ENCODE data around the gene TTC6. TPM values are rescaled to one million over a fixed set of nuclear protein-coding genes. Genes with fewer than 3 reads are reported as not detected.
"Not testable (repeated sequence)": the region's sequence is repeated elsewhere in the genome, so short reads cannot be mapped to it uniquely, and the experiment has no call there.

The TTC6 gene, protein sequence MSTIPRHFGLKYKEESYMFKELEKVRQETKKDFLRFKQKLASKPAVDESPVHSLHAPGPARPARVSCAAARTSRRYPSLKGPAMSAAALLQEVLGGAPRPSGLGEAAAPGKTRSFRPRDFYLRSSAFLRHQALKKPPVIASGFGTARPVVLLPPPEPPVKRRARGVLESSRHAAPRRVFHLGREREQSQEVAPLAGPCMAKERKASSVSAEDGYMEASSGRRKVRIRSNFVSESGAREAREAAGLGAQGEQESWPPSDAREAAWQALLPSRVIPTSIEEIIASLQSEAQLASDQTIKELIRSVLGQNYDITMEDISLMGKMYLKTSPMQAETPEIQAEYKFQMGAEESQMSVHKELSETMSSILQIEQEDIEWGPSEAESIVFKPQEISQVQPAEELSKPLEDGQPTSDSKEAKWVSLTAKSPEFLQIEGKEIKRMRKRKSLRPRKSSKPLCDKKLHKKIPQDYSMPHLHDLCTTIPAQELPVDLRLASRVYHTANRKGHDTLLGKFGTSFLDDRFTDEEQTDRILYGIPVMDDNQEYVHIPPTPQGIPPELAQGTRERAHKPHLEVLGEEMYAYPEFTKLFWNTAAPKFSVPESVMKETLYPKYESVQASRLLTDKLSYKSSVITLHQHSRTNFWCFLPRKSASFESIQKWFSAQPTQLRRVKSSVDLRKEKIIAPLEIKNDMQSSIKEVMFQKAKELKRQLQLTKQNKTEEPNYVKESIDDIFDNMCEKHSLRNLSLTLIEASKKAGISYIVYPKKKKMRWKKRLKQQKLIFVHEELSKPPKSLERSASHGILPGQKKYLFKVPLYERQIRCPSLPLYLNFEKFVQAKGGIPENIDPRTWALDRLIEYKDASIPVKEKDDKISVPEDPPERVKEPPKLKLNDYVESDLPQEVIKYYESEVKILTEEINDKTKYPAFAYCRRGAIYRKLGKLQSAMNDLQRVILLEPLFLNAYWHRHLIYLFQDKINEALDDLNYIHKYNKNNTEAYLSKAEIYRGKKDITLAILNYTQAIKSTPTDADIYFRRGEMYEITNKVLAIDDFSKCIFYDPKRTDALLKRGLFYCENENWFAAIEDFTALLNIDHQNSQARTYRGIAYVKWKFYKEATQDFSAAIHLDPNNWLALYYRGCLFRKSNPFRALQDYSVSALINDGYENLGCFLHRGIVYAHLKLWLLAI (N-terminal part only)
- not detected for total RNA-seq
- long read RNA-seq, donor 1: 0 reads
- long read RNA-seq, donor 2: 0 reads

DNA sequence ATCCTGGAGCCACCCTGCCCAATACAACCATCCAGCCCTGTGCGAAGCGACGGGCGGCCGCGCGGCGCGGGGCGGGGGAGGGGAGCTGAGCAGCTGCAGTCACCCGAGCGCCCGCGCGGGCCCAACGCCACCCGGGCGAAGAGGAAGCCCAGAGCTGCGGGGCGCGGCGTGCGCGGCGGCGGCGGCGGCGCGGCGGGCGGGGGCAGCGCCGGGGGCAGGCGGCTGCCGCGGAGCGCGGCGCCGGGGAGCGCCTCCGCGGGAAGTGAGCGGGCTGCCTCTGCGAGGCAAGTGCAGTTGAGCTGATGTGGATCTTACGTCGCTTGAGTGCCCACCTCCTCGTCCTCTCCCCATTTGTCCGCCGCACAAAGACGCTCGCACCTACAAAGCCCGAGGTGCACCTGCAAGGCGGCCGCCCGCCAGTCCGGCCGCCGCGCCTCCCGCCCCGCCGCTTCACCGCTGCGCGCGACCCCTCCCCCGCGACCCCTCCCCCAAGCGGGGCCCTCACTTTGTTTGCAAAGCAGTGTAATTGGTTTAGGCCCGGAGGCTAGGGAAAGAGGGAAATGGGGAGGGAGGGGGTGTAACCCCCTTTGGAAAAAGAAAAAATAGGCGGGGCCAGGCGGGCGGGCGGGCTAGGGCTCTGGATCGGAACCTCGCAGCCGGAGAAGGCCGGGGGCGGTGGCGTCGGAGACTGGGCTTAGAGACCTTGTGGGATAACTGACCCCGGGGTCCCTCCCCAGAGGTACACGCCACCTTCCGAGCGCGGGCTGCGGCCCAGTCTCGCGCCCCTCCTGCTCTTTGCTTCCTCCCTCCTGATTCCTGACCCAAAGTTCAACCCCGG, at the start of gene TTC6, which contains the start of gene FOXA1:
TSS of gene TTC6 (plus strand) at position 659 of the 838 bp plus-strand sequence. CDS start 26,436 bp downstream, outside the sequence.
TSS of gene FOXA1 (minus strand) at position 279 of the 838 bp plus-strand sequence. CDS start at position 2, 277 bp downstream.
- intact Hi-C loops (cut with DNase I): no loop called here
- DNase-seq (ENCODE audit: low spot score): peak; percentile 81

DNA sequence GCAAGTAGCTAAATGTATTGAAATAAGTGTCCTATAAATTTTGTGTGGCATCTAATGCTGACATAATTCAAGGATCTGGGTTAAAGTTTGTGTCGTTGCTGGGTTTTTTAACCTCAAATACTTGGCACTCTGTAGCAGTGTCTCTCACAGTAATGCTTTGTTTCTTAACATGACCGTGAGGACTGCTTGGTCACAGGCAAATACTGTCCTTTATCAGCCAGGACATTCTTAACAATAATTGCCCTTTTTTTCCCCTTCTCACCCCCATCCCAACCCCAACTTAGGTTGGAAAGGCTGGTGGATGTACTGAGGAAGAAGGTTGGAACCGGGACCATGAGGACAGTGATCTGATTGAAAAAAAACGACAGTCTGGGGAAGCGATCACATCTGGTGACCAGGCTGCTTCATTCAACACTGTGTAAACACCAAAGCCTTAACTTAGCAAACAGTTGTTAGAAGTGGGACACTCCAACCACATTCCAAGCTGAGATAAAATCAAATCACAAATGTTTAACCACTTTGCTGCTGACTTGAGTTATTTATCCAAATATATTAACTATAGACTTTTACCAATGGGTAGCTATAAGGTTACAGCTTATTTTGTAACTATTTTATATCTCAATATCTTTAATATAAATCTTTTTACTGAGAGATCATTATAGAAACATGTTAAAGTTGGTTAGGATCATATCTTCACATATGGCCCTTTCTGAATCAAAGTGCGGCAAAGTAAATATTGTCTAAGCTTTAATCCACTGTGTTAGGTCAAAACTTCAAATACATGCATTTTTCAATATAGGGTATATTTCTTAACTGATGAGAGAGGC, 48.6 kb upstream of the TTC6 start:
- intact Hi-C loops (cut with DNase I): no loop called here
- no peak for DNase-seq (ENCODE audit: low spot score)

DNA sequence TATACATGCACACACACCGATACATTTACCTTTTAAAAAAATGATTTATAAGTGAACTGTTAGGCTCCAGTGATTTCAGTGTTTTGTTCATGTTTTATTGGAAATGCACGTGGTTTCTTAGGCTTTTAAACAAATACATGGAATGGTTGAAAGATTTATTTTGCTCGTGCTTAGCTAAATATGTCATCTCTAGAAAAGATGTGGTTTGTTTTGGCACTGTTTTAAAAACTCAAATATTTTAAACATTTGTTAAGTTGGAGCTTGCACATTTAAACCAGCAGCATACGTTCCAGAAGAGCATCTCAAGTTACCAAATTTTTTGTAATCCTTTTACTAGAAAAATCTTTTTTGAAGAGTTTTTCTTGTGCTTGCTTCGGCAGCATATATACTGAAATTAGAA, 44.9 kb upstream of the TTC6 start:
- DNase-seq (ENCODE audit: low spot score): no peak
- intact Hi-C loops (cut with DNase I): no loop called here

DNA sequence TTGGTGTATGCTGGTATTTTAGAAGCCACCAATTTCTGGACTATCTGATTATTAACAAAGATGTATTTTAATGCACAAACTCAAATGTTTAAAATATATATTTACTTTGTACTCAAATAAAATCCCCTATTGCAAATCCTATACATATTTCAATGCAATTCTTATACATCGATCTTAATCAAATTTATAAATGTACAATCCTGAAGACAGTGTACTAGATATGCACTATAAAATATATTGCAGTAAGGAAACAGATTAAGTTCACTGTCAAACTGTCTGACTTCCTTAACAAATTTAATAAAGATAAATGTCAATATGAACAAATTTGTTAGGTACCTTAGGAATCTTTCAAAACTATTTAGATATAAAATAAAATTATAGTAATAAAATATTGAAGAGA, 44.3 kb upstream of the TTC6 start:
- intact Hi-C loops (cut with DNase I): no loop called here
- DNase-seq (ENCODE audit: low spot score): no peak

DNA sequence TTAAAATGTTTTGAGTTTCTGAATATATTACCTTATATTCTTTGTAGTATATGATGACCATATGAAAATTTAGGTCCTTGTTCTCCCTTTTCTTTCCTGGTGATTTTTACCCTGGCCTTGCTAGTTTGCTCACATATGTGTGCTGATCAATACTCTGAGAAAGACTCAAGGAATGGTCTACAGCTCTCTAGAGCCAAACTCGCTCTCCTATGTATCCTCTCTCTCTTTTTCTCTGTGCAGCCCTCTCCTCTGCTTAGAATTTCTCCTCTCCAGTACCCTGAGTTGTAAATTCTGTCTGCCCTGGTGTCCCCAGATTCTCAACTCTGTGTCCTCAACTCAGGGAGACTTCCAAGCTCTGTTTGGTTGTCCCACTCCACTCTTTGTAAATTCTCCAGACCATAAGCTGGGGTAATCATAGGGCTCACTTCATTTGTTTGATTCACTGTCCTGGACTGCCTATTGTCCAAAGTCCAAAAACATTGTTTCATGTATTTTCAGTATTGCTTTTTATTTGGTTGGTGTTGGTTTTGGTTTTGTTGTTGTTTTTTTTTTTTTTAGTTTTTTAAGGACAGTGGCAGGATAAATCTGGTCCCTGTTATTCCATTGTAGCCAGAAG, 41.4 kb upstream of the TTC6 start:
- DNase-seq (ENCODE audit: low spot score): no peak
- intact Hi-C loops (cut with DNase I): no loop called here

DNA sequence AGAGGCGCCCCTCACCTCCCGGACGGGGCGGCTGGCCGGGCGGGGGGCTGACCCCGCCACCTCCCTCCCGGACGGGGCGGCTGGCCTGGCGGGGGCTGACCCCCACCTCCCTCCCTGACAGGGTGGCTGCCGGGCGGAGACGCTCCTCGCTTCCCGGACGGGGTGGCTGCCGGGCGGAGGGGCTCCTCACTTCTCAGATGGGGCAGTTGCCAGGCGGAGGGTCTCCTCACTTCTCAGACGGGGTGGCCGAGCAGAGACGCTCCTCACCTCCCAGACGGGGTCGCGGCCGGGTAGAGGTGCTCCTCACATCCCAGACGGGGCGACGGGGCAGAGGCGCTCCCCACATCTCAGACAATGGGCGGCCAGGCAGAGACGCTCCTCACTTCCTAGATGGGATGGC, 39.8 kb upstream of the TTC6 start:
- DNase-seq (ENCODE audit: low spot score); intact Hi-C loops (cut with DNase I): not testable (repeated sequence)

DNA sequence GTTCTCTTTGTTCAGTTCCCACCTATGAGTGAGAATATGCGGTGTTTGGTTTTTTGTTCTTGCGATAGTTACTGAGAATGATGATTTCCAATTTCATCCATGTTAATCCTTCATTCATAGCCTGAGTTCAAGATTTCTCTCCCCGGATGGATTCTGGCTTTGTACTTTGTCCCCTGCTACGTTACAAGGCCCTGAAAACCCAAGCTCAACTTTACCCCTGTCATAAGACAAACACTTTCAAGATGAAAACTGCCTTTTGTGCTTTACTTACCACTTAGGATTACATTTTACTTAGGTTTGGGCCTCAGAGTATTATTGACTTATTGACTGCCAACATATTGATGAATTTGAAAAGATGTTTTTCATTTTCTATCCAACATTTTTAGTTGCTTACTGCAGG, 36.7 kb upstream of the TTC6 start:
- intact Hi-C loops (cut with DNase I): no loop called here
- no peak for DNase-seq (ENCODE audit: low spot score)

DNA sequence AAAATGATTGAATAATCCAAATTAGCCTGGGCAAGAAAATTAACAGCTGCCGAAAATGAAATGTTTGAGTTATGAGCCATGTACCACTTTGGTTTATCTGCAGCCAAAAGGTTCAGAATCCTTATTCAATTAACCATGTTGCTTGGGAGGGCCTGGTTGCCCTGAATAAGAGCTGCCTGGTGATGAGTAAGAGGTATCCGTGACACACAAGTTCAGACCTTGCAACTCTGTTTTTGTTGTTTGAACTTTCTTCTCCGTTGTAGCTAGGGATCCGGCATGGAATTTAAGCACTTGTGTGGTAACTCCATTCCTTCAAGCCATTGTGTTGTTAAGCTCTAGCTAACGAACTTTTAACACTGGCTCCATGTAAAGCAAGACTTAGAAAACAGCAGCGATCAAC, 36.0 kb upstream of the TTC6 start:
- no peak for DNase-seq (ENCODE audit: low spot score)
- intact Hi-C loops (cut with DNase I): no loop called here

DNA sequence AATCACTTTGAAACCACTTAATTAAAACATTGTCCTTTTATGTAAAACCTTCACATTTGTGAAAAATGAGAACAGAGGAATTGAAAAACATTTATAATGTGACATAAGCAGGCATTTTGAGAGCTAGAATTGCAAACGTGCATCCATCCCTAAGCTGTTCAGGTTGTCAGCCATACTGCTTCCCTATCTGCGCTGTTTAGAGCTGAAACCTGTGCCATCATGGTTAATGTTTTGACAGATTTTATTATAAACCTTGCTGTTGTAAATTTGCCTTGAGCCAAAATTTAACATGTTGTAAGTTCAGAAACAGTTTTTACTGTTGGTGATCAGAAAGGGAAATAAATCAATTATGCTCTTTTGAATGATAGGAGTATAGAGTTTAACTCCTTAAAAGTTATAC, 32.2 kb upstream of the TTC6 start:
- DNase-seq (ENCODE audit: low spot score): no peak
- intact Hi-C loops (cut with DNase I): no loop called here

DNA sequence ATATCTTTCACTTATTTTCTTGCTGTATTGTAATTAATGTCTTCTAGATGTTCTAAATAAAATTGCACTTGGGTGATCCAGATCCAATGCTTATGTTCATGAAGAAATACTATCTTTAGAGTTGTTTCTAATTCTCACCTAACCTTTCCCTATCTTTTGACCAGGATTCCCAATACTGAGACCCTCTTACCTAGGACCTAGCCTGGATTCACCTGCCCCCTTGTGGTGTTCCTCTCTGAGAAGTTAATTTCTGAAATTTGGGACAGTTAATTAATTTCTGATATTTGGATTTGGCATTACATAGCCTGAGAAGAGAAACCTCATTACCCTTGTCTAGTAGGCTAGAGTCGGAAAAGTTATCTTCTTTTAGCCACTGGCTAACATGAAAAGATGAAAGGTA, 29.9 kb upstream of the TTC6 start:
- no peak for DNase-seq (ENCODE audit: low spot score)
- intact Hi-C loops (cut with DNase I): no loop called here

DNA sequence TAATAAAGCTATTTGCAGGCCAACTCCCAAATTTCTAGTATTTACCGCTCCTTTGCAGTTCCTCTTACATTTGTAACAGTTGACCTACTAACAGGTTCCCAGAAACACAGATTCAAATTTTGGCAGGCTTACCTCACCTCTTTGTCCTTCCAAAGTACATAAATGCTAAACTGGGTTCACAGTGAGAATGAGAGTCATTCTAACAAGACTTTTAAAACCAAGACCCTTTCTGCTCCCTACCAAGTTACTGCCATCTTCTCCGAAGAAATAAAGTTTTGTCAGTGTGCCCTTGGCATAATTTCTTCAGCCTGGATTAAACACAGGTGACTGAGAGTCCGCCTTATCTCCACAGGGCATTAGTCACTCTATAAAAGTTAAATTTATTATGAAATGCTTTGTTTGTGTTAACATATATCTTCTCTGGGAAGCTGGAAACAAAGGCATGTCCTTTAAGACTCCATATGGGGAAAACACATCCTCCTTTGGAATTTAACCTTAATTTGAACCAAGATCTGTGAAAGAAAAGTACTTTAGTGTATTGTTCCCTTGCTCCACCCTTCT, 28.5 kb upstream of the TTC6 start:
- no peak for DNase-seq (ENCODE audit: low spot score)

DNA sequence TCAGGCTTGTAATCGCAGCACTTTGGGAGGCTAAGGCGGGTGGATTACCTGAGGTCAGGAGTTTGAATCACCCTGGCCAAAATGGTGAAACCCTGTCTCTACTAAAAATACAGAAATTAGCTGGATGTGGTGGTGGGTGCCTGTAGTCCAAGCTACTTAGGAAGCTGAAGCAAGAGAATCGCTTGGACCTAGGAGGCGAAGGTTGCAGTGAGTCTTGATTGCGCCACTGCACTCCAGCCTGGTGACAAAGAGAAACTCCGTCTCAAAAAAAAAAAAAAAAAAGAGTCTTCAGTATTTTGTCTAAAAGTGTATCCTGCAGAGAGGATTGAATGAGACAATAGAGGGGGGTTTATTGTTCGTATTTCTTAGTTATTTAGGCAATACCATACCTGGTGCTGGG, 25.7 kb upstream of the TTC6 start:
- peak; percentile 43 for DNase-seq (ENCODE audit: low spot score)
- intact Hi-C loops (cut with DNase I): no loop called here

More for the DNA sequence above, 28.5 kb upstream of the TTC6 start:
- intact Hi-C loops (cut with DNase I): no loop called here

DNA sequence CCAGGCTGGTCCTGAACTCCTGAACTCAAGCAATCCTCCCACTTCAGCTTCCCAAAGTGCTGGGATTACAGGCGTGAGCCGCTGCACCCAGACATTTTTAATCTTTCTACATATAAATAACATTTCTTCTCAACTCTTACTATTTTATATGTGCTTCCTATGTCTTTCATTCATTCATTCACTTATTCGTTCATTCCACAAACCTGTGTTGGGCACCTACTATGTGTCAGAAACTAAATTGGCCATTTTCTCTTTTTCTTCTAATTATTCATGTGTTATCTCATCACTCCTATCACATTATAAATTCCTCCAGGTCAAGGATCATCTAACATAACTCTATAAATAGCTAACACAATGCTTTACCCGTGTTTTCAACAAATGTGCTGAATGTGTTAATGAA, 24.0 kb upstream of the TTC6 start:
- no peak for DNase-seq (ENCODE audit: low spot score)
- intact Hi-C loops (cut with DNase I): no loop called here

DNA sequence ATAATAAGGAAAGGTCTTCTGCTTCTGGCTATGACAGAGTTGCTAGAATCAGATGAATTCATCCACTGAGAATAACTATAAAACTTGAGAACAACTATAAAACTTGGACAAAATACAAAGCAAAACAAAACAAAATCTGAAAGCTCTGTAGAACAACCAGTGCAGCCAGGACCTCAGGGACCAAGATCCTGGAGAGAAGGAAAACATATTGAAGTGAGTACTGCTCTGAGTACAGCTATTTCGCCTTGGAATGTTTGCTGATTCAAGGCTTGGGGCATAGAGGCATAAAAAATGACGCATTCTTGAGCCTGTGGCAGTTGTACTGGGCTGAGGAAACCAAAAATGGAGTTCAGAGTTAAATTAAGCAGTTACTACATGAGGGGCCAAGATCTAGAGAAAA, 22.1 kb upstream of the TTC6 start:
- no peak for DNase-seq (ENCODE audit: low spot score)
- intact Hi-C loops (cut with DNase I): no loop called here

DNA sequence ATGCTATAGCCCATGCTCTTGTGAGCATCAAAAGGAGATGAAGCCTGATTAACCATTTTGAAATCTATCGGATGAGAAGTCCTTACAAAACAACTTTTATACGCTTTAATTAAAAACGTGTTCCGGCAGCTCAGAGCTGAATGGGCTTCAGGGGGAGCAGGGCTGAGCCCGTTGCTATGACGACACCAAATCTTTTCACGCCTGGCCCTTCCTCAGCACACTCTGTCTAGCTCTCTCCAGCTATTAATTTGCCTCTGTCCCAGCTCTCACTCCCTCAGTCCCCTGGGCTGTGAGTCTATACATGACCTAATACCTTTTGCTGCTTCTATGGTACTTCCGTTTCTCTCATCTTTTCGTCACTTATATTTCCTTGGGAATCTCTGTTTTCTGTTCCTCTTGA, 16.2 kb upstream of the TTC6 start:
- intact Hi-C loops (cut with DNase I): loop anchor here in 1 of 2 donors (5.0 kb wide), 1 partner anchor 767 kb away; no protein-coding TSS in a partner anchor
- no peak for DNase-seq (ENCODE audit: low spot score)

DNA sequence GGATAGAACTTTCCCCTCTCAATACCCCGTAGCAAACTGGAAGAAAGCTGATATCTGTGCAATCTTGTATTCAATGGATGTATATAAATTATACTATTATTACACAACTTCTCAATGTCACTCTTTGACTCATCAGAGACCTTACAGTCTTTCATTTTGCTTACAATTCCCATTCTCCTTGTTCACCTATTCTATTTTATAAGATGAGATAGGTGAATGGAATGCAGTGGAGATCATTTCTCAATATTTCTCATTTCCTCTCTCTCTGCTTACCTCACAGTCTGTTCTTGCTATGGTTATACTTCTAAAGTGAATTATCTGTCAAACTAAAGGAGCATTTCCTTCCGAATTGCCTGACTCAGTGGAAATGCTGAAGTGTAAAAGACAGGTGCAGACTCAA, 15.3 kb upstream of the TTC6 start:
- intact Hi-C loops (cut with DNase I): no loop called here
- DNase-seq (ENCODE audit: low spot score): no peak
